ENCODE results near the gene PIGM.
"Not testable (repeated sequence)": the region's sequence is repeated elsewhere in the genome, so short reads cannot be mapped to it uniquely, and the experiment has no call there.

PIGM gene

GRCh38 chr1:160058087-160058486 lies 26.3 kb upstream of the PIGM start:
- DNase-seq: no peak

GRCh38 chr1:160056648-160057169 lies 24.9 kb upstream of the PIGM start:
- DNase-seq: no peak

GRCh38 chr1:160053548-160054365 lies 22.0 kb upstream of the PIGM start:
- no peak for DNase-seq

GRCh38 chr1:160052936-160053335 lies 21.1 kb upstream of the PIGM start:
- no peak for DNase-seq

GRCh38 chr1:160050619-160051018 lies 18.8 kb upstream of the PIGM start:
- no peak for DNase-seq

GRCh38 chr1:160050182-160050581 lies 18.4 kb upstream of the PIGM start:
- not testable (repeated sequence) for DNase-seq

- DNase-seq: no peak
Measured at GRCh38 chr1:160049101-160049500, 17.3 kb upstream of the PIGM start.

GRCh38 chr1:160048335-160048734 lies 16.5 kb upstream of the PIGM start:
- DNase-seq: no peak

GRCh38 chr1:160047111-160047991 lies 15.6 kb upstream of the PIGM start:
- no peak for DNase-seq

GRCh38 chr1:160046494-160047110 lies 14.8 kb upstream of the PIGM start:
- DNase-seq: peak; percentile 6 to 20

GRCh38 chr1:160045653-160046052 lies 13.9 kb upstream of the PIGM start:
- DNase-seq: no peak

GRCh38 chr1:160043543-160043942 lies 11.8 kb upstream of the PIGM start:
- DNase-seq: no peak

GRCh38 chr1:160040476-160040875 lies 8.7 kb upstream of the PIGM start:
- DNase-seq: no peak

GRCh38 chr1:160032165-160032820 lies 503 bp upstream of the PIGM start:
- no peak for DNase-seq

- no peak for DNase-seq
Measured at GRCh38 chr1:160030657-160031364, 979 bp downstream of the PIGM start.

GRCh38 chr1:160028426-160028825 lies 3.4 kb downstream of the PIGM start:
- no peak for DNase-seq

- no peak for DNase-seq
Measured at GRCh38 chr1:160025314-160025713, 6.5 kb downstream of the PIGM start.

GRCh38 chr1:160024195-160024905 lies 7.4 kb downstream of the PIGM start:
- no peak for DNase-seq

- no peak for DNase-seq
Measured at GRCh38 chr1:160022330-160023310, 9.2 kb downstream of the PIGM start.

Data from bone marrow (tissue), 2 donors.